Measurements from ENCODE around the gene ASPRV1. TPM values are rescaled to one million over a fixed set of nuclear protein-coding genes. Genes with fewer than 3 reads are reported as not detected.
"Not testable (repeated sequence)": the region's sequence is repeated elsewhere in the genome, so short reads cannot be mapped to it uniquely, and the experiment has no call there.

Gene ASPRV1
- total RNA-seq, 1 donor from 2014 or later = 0.78 TPM

- DNase-seq (no peak), ATAC-seq (ENCODE audit: poor library complexity) (no peak)
- intact Hi-C loops (cut with DNase I) = no loop called here
Observed at GRCh38 chr2:69968609-69969008, 7.2 kb upstream of the ASPRV1 start.

- intact Hi-C loops (cut with DNase I) = no loop called here
- ATAC-seq (ENCODE audit: poor library complexity) = no peak
- DNase-seq = no peak
Observed at GRCh38 chr2:69966496-69966895, 5.1 kb upstream of the ASPRV1 start.

- ATAC-seq (ENCODE audit: poor library complexity) = no peak
- intact Hi-C loops (cut with DNase I) = no loop called here
- no peak for DNase-seq
Observed at GRCh38 chr2:69965756-69966445, 4.5 kb upstream of the ASPRV1 start.

- DNase-seq (no peak), ATAC-seq (ENCODE audit: poor library complexity) (no peak)
- intact Hi-C loops (cut with DNase I) = no loop called here
Observed at GRCh38 chr2:69964353-69964841, 3.0 kb upstream of the ASPRV1 start.

GRCh38 chr2:69962986-69963730, 1.7 kb upstream of the ASPRV1 start:
- DNase-seq (no peak), ATAC-seq (ENCODE audit: poor library complexity) (no peak)
- intact Hi-C loops (cut with DNase I) = no loop called here

- intact Hi-C loops (cut with DNase I) = no loop called here
- DNase-seq (no peak), ATAC-seq (ENCODE audit: poor library complexity) (no peak)
Observed at GRCh38 chr2:69960821-69961220, 610 bp downstream of the ASPRV1 start.

- intact Hi-C loops (cut with DNase I) = no loop called here
- ATAC-seq (ENCODE audit: poor library complexity) (no peak), DNase-seq (no peak)
Observed at GRCh38 chr2:69959425-69959824, 2.0 kb downstream of the ASPRV1 start.

- intact Hi-C loops (cut with DNase I) = no loop called here
- no peak for DNase-seq
Observed at GRCh38 chr2:69958480-69958879, 3.0 kb downstream of the ASPRV1 start.

GRCh38 chr2:69957965-69958364, 3.5 kb downstream of the ASPRV1 start:
- DNase-seq (no peak), ATAC-seq (ENCODE audit: poor library complexity) (no peak)

More at GRCh38 chr2:69958480-69958879, 3.0 kb downstream of the ASPRV1 start:
- ATAC-seq (ENCODE audit: poor library complexity) = no peak

GRCh38 chr2:69956475-69956979, 4.9 kb downstream of the ASPRV1 start:
- intact Hi-C loops (cut with DNase I) = no loop called here
- ATAC-seq (ENCODE audit: poor library complexity) = no peak
- DNase-seq = no peak

More at GRCh38 chr2:69957965-69958364, 3.5 kb downstream of the ASPRV1 start:
- intact Hi-C loops (cut with DNase I) = no loop called here

GRCh38 chr2:69955029-69955428, 6.4 kb downstream of the ASPRV1 start:
- no peak for ATAC-seq (ENCODE audit: poor library complexity)
- intact Hi-C loops (cut with DNase I) = no loop called here
- no peak for DNase-seq

GRCh38 chr2:69954084-69954483, 7.3 kb downstream of the ASPRV1 start:
- DNase-seq = no peak
- intact Hi-C loops (cut with DNase I) = no loop called here
- no peak for ATAC-seq (ENCODE audit: poor library complexity)

GRCh38 chr2:69952336-69953115, 8.9 kb downstream of the ASPRV1 start:
- no peak for DNase-seq
- no peak for ATAC-seq (ENCODE audit: poor library complexity)
- intact Hi-C loops (cut with DNase I) = no loop called here

- ATAC-seq (ENCODE audit: poor library complexity); DNase-seq; intact Hi-C loops (cut with DNase I): not testable (repeated sequence)
Observed at GRCh38 chr2:69950671-69951070, 10.8 kb downstream of the ASPRV1 start.

- intact Hi-C loops (cut with DNase I) = no loop called here
- DNase-seq (no peak), ATAC-seq (ENCODE audit: poor library complexity) (no peak)
Observed at GRCh38 chr2:69950241-69950640, 11.2 kb downstream of the ASPRV1 start.

- intact Hi-C loops (cut with DNase I) = no loop called here
- DNase-seq (no peak), ATAC-seq (ENCODE audit: poor library complexity) (no peak)
Observed at GRCh38 chr2:69948963-69949645, 12.3 kb downstream of the ASPRV1 start.

- ATAC-seq (ENCODE audit: poor library complexity) = no peak
- DNase-seq = no peak
- intact Hi-C loops (cut with DNase I) = no loop called here
Observed at GRCh38 chr2:69948032-69948962, 13.1 kb downstream of the ASPRV1 start.
